ENCODE data around the gene TMIGD3. TPM values are rescaled to one million over a fixed set of nuclear protein-coding genes. Genes with fewer than 3 reads are reported as not detected.

TMIGD3 gene
- total RNA-seq, 4 donors from 2014 or later, result 4.4 to 17.1 (median 5.1) TPM

GRCh38 chr1:111463029-111463683 lies 40.3 kb downstream of the TMIGD3 start:
- DNase-seq (ENCODE audit: low spot score) (no peak), ATAC-seq (ENCODE audit: low FRiP score) (no peak)
- TF ChIP-seq, protein P1, sequence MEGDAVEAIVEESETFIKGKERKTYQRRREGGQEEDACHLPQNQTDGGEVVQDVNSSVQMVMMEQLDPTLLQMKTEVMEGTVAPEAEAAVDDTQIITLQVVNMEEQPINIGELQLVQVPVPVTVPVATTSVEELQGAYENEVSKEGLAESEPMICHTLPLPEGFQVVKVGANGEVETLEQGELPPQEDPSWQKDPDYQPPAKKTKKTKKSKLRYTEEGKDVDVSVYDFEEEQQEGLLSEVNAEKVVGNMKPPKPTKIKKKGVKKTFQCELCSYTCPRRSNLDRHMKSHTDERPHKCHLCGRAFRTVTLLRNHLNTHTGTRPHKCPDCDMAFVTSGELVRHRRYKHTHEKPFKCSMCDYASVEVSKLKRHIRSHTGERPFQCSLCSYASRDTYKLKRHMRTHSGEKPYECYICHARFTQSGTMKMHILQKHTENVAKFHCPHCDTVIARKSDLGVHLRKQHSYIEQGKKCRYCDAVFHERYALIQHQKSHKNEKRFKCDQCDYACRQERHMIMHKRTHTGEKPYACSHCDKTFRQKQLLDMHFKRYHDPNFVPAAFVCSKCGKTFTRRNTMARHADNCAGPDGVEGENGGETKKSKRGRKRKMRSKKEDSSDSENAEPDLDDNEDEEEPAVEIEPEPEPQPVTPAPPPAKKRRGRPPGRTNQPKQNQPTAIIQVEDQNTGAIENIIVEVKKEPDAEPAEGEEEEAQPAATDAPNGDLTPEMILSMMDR (IDR thresholded peaks at IDR 0.05), result no peak

GRCh38 chr1:111462370-111463028 lies 40.9 kb downstream of the TMIGD3 start:
- DNase-seq (ENCODE audit: low spot score) (no peak), ATAC-seq (ENCODE audit: low FRiP score) (no peak)
- TF ChIP-seq, protein P1 (IDR thresholded peaks at IDR 0.05), result no peak

DNA sequence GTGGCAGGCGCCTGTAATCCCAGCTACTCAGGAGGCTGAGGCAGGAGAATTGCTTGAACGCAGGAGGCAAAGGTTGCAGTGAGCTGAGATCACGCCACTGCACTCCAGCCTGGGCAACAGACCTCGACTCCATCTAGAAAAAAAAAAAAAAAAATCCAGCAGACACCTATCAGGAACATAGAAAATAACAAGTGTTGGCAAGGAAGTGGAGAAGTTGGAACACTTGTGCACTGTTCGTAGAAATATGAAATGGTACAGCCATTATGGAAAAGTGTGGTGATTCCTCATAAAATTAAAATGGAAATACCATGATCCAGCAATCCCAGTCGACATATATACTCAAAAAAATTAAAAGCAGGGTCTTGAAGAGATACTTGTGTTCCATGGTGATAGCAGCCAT lies 41.7 kb downstream of the TMIGD3 start:
- ATAC-seq (ENCODE audit: low FRiP score) (no peak), DNase-seq (ENCODE audit: low spot score) (no peak)
- TF ChIP-seq, protein P1 (IDR thresholded peaks at IDR 0.05), result no peak

- ATAC-seq (ENCODE audit: low FRiP score) (no peak), DNase-seq (ENCODE audit: low spot score) (no peak)
- TF ChIP-seq, protein P1 (IDR thresholded peaks at IDR 0.05), result no peak
Observed at GRCh38 chr1:111455642-111456031, 47.8 kb downstream of the TMIGD3 start.

DNA sequence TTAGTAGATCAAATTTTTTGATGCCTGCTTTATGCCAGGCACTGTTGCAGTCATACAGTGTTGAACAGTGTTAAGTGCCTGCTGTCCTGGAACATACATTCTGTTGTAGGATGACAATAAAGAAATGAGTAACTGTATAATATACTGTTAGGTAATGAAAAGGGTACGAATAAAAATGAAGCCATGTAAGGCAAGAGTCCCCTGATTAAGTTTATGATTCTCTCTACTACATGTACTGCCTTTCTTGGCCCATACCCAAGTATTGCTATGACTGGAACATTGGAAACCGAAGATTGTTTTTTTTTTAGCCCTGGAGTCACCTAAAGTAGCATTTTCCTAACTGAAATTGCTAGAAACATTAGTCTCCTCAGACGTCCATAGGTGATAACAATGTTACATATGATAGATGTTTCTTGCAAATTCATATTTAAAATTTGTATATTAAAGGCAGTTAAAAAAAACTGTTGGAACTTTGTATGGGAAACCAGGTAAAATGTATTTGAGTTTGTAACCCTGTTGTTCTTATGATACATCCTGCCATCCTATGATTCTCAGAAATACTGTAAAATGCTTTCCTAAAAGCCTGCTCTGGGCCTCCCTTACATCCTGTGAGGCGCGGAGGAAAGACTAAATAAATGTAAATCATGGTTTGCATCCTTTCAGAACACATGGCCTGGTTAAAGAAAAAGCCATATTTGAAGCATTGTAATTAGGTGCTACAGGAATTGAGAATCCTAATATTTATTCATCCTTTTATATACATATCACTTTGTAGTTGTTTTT lies 48.4 kb downstream of the TMIGD3 start:
- DNase-seq (ENCODE audit: low spot score) (no peak), ATAC-seq (ENCODE audit: low FRiP score) (no peak)
- TF ChIP-seq, protein P1 (IDR thresholded peaks at IDR 0.05), result no peak

DNA sequence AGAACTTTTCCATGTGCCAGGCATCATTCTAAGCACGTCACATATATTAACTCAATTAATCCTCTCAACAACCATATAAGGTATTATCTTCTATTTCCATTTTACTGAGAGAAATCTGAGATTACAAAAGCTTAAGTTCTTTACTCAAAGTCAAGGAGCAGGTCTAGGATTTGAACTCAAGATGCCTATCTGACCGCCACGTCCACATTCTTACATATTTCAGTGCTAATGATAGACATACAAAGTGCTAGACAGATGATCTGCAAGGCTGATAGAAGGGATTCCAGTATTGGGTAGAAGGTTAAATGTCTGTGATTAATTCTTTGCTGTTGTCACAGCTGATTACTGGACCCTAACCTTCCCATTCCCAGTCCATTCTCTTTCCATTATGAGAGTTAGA lies 49.7 kb downstream of the TMIGD3 start:
- no peak for DNase-seq (ENCODE audit: low spot score)
- TF ChIP-seq, protein P1 (IDR thresholded peaks at IDR 0.05), result no peak
- no peak for ATAC-seq (ENCODE audit: low FRiP score)
